Measurements from ENCODE around the gene PPIP5K1. TPM values are rescaled to one million over a fixed set of nuclear protein-coding genes. Genes with fewer than 3 reads are reported as not detected.

Gene PPIP5K1
- total RNA-seq, 6 experiments from 2014 or later, result 11.6 to 23.2 (median 16.5) TPM

DNA sequence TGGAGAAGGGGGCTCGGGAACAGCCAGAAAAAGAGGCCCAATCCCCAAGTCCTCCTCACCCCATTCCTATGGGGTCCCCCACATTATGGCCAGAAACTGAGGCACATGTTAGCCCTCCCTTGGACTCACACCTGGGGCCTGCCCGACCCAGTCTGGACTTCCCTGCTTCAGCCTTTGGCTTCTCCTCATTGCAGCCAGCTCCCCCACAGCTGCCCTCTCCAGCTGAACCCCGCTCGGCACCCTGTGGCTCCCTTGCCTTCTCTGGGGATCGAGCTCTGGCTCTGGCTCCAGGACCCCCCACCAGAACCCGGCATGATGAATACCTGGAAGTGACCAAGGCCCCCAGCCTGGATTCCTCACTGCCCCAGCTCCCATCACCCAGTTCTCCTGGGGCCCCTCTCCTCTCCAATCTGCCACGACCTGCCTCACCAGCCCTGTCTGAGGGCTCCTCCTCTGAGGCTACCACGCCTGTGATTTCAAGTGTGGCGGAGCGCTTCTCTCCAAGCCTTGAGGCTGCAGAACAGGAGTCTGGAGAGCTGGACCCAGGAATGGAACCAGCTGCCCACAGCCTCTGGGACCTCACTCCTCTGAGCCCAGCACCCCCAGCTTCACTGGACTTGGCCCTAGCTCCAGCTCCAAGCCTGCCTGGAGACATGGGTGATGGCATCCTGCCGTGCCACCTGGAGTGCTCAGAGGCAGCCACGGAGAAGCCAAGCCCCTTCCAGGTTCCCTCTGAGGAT, 62.0 kb downstream of the PPIP5K1 start:
- no peak for DNase-seq
- no peaks in the 10 kb centered on the region for H3K4me1 ChIP-seq
- 95% methylated on average over 3 of the region's 12 CpGs for WGBS (ENCODE audit: insufficient coverage, low coverage, low lambda C conversion rate, missing lambda C conversion rate)

DNA sequence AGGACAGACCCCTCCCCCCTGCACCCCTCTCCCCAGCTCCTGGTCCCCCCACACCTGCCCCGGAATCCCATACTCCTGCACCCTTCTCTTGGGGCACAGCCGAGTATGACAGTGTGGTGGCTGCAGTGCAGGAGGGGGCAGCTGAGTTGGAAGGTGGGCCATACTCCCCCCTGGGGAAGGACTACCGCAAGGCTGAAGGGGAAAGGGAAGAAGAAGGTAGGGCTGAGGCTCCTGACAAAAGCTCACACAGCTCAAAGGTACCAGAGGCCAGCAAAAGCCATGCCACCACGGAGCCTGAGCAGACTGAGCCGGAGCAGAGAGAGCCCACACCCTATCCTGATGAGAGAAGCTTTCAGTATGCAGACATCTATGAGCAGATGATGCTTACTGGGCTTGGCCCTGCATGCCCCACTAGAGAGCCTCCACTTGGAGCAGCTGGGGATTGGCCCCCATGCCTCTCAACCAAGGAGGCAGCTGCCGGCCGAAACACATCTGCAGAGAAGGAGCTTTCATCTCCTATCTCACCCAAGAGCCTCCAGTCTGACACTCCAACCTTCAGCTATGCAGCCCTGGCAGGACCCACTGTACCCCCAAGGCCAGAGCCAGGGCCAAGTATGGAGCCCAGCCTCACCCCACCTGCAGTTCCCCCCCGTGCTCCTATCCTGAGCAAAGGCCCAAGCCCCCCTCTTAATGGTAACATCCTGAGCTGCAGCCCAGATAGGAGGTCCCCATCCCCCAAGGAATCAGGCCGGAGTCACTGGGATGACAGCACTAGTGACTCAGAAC, 62.8 kb downstream of the PPIP5K1 start:
- H3K27ac ChIP-seq, result no peak overlapping the region
- no peaks in the 10 kb centered on the region for H3K36me3 ChIP-seq
- ATAC-seq, result no peak
- WGBS (ENCODE audit: insufficient coverage, low coverage, low lambda C conversion rate, missing lambda C conversion rate), result 51% methylated on average over 3 of the region's 9 CpGs
- no peaks in the 10 kb centered on the region for H3K27me3 ChIP-seq
- no peak for TF ChIP-seq POLR2A (IDR thresholded peaks at IDR 0.05)
- TF ChIP-seq, protein P1, sequence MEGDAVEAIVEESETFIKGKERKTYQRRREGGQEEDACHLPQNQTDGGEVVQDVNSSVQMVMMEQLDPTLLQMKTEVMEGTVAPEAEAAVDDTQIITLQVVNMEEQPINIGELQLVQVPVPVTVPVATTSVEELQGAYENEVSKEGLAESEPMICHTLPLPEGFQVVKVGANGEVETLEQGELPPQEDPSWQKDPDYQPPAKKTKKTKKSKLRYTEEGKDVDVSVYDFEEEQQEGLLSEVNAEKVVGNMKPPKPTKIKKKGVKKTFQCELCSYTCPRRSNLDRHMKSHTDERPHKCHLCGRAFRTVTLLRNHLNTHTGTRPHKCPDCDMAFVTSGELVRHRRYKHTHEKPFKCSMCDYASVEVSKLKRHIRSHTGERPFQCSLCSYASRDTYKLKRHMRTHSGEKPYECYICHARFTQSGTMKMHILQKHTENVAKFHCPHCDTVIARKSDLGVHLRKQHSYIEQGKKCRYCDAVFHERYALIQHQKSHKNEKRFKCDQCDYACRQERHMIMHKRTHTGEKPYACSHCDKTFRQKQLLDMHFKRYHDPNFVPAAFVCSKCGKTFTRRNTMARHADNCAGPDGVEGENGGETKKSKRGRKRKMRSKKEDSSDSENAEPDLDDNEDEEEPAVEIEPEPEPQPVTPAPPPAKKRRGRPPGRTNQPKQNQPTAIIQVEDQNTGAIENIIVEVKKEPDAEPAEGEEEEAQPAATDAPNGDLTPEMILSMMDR (IDR thresholded peaks at IDR 0.05), result no peak
- no peaks in the 10 kb centered on the region for H3K9me3 ChIP-seq
- no peaks in the 10 kb centered on the region for H3K4me1 ChIP-seq
- H3K4me3 ChIP-seq, result no peak overlapping the region
- no peak for DNase-seq
- intact Hi-C loops (cut with DNase I), result no loop called here

More for the DNA sequence above, 62.0 kb downstream of the PPIP5K1 start:
- Histone ChIP-seq H3K9me3 (no peaks in the 10 kb centered on the region), H3K4me3 (no peak overlapping the region), H3K27me3 (no peaks in the 10 kb centered on the region), H3K36me3 (no peaks in the 10 kb centered on the region), H3K27ac (no peak overlapping the region)
- intact Hi-C loops (cut with DNase I), result no loop called here
- no peak for ATAC-seq
- TF ChIP-seq, protein P1 (IDR thresholded peaks at IDR 0.05), result no peak
- TF ChIP-seq POLR2A (IDR thresholded peaks at IDR 0.05), result no peak

DNA sequence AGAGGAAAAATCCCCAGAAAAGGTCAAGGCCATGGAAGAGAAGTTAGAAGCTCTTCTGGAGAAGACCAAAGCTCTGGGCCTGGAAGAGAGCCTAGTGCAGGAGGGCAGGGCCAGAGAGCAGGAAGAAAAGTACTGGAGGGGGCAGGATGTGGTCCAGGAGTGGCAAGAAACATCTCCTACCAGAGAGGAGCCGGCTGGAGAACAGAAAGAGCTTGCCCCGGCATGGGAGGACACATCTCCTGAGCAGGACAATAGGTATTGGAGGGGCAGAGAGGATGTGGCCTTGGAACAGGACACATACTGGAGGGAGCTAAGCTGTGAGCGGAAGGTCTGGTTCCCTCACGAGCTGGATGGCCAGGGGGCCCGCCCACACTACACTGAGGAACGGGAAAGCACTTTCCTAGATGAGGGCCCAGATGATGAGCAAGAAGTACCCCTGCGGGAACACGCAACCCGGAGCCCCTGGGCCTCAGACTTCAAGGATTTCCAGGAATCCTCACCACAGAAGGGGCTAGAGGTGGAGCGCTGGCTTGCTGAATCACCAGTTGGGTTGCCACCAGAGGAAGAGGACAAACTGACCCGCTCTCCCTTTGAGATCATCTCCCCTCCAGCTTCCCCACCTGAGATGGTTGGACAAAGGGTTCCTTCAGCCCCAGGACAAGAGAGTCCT, 63.6 kb downstream of the PPIP5K1 start:
- TF ChIP-seq POLR2A (IDR thresholded peaks at IDR 0.05), result no peak
- TF ChIP-seq, protein P1 (IDR thresholded peaks at IDR 0.05), result no peak
- no peaks in the 10 kb centered on the region for H3K27me3 ChIP-seq
- ATAC-seq, result no peak

DNA sequence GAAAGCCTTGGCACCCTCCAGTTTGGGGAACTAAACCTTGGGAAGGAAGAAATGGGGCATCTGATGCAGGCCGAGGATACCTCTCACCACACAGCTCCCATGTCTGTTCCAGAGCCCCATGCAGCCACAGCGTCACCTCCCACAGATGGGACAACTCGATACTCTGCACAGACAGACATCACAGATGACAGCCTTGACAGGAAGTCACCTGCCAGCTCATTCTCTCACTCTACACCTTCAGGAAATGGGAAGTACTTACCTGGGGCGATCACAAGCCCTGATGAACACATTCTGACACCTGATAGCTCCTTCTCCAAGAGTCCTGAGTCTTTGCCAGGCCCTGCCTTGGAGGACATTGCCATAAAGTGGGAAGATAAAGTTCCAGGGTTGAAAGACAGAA, 64.9 kb downstream of the PPIP5K1 start:
- no peaks in the 10 kb centered on the region for H3K36me3 ChIP-seq
- no peak for DNase-seq
- WGBS (ENCODE audit: insufficient coverage, low coverage, low lambda C conversion rate, missing lambda C conversion rate), result 80% methylated on average over 1 of the region's 4 CpGs

More for the DNA sequence above, 63.6 kb downstream of the PPIP5K1 start:
- WGBS (ENCODE audit: insufficient coverage, low coverage, low lambda C conversion rate, missing lambda C conversion rate), result 50% methylated on average over 2 of the region's 11 CpGs
- DNase-seq, result no peak
- Histone ChIP-seq H3K36me3 (no peaks in the 10 kb centered on the region), H3K4me1 (no peaks in the 10 kb centered on the region), H3K9me3 (no peaks in the 10 kb centered on the region), H3K27ac (no peak overlapping the region), H3K4me3 (no peak overlapping the region)
- intact Hi-C loops (cut with DNase I), result no loop called here

More for the DNA sequence above, 64.9 kb downstream of the PPIP5K1 start:
- no peak overlapping the region for H3K4me3 ChIP-seq
- no peaks in the 10 kb centered on the region for H3K9me3 ChIP-seq
- TF ChIP-seq, protein P1 (IDR thresholded peaks at IDR 0.05), result no peak
- TF ChIP-seq POLR2A (IDR thresholded peaks at IDR 0.05), result no peak
- no peaks in the 10 kb centered on the region for H3K4me1 ChIP-seq
- intact Hi-C loops (cut with DNase I), result no loop called here
- no peak overlapping the region for H3K27ac ChIP-seq
- no peaks in the 10 kb centered on the region for H3K27me3 ChIP-seq
- ATAC-seq, result no peak
